ENCODE measurements around the gene TERT.

DNA sequence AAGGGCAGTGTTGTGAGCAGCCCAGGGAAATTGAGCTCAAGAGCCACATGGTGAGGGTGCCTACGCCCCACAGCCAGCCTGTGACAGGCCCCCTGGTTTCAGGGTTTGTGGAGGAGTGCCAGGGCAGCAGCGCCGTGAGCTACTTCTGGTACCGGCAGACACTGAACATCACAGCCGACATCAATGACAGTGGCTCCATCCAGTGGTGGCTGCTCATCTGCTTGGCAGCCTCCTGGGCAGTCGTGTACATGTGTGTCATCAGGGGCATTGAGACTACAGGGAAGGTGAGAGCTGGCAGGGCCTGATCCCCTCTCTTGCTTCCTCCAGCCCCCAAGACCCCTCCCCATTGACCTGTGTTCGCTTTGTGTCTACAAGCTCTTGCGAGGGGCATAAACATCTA, 59.5 kb downstream of the TERT start:
- TF ChIP-seq, protein P1, sequence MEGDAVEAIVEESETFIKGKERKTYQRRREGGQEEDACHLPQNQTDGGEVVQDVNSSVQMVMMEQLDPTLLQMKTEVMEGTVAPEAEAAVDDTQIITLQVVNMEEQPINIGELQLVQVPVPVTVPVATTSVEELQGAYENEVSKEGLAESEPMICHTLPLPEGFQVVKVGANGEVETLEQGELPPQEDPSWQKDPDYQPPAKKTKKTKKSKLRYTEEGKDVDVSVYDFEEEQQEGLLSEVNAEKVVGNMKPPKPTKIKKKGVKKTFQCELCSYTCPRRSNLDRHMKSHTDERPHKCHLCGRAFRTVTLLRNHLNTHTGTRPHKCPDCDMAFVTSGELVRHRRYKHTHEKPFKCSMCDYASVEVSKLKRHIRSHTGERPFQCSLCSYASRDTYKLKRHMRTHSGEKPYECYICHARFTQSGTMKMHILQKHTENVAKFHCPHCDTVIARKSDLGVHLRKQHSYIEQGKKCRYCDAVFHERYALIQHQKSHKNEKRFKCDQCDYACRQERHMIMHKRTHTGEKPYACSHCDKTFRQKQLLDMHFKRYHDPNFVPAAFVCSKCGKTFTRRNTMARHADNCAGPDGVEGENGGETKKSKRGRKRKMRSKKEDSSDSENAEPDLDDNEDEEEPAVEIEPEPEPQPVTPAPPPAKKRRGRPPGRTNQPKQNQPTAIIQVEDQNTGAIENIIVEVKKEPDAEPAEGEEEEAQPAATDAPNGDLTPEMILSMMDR (conservative IDR thresholded peaks at IDR 0.05): no peak
- no peak for TF ChIP-seq ZFX (IDR thresholded peaks at IDR 0.05)

Measured in C4-2B (cell line).